Fibroblast of lung (primary cell): Measurements from ENCODE around the gene SHROOM3.

ENCODE experiments used
- EZH2 ChIP-seq: IDR thresholded peaks from 2 replicates; pipeline ENCODE4 v1.5.1; 2012; ENCODE audit warnings: low read length, control low read depth, mild to moderate bottlenecking; ENCODE audit errors: missing control alignments
- TF ChIP-seq, protein P1 (sequence below), 2 donors: IDR thresholded peaks in 1 of 2; conservative IDR thresholded peaks in 1 of 2; 1 replicate in 1 of 2; 2 replicates in 1 of 2; pipeline ENCODE4 v1.5.1; 2011 to 2012; ENCODE audit warnings: low read length in 2 of 2, control low read depth in 1 of 2, inconsistent platforms in 1 of 2, low read depth in 1 of 2, mild to moderate bottlenecking in 1 of 2

GRCh38 chr4:76614589-76614988, 179.6 kb downstream of the SHROOM3 start:
- TF ChIP-seq, protein P1, sequence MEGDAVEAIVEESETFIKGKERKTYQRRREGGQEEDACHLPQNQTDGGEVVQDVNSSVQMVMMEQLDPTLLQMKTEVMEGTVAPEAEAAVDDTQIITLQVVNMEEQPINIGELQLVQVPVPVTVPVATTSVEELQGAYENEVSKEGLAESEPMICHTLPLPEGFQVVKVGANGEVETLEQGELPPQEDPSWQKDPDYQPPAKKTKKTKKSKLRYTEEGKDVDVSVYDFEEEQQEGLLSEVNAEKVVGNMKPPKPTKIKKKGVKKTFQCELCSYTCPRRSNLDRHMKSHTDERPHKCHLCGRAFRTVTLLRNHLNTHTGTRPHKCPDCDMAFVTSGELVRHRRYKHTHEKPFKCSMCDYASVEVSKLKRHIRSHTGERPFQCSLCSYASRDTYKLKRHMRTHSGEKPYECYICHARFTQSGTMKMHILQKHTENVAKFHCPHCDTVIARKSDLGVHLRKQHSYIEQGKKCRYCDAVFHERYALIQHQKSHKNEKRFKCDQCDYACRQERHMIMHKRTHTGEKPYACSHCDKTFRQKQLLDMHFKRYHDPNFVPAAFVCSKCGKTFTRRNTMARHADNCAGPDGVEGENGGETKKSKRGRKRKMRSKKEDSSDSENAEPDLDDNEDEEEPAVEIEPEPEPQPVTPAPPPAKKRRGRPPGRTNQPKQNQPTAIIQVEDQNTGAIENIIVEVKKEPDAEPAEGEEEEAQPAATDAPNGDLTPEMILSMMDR (conservative IDR thresholded peaks at IDR 0.05 in 1 of 2, IDR thresholded peaks at IDR 0.05 in 1 of 2; ENCODE audit: low read depth in 1 of 2, low read length in 2 of 2), result no peak
- no peak for TF ChIP-seq EZH2
